ENCODE measurements around the gene C11orf16.
"Not testable (repeated sequence)": the region's sequence is repeated elsewhere in the genome, so short reads cannot be mapped to it uniquely, and the experiment has no call there.

C11orf16 gene

GRCh38 chr11:8914661-8915018 is 18.1 kb downstream of the C11orf16 start:
- Histone ChIP-seq H3K27me3 (ENCODE audit: control insufficient read depth, insufficient read depth, low read length) (peaks cover 4% of the 10 kb centered on the region), H3K9ac (ENCODE audit: low read depth, low read length) (no peak overlapping the region), H3K36me3 (ENCODE audit: control insufficient read depth, insufficient read depth, low read length) (peaks cover 48% of the 10 kb centered on the region), H3K27ac (ENCODE audit: low read depth, low read length) (no peak overlapping the region), H3K9me3 (ENCODE audit: control insufficient read depth, insufficient read depth, low read length) (no peaks in the 10 kb centered on the region), H3K4me3 (ENCODE audit: low read depth, low read length) (no peak overlapping the region), H3K4me1 (ENCODE audit: control insufficient read depth, insufficient read depth, low read length) (peaks cover 26% of the 10 kb centered on the region)

- Histone ChIP-seq H3K4me1 (ENCODE audit: control insufficient read depth, insufficient read depth, low read length) (peaks cover 28% of the 10 kb centered on the region), H3K9ac (ENCODE audit: low read depth, low read length) (no peak overlapping the region), H3K27ac (ENCODE audit: low read depth, low read length) (no peak overlapping the region)
These were observed 18.6 kb downstream of the C11orf16 start for GRCh38 chr11:8913961-8914660.

GRCh38 chr11:8911029-8911823 is 21.5 kb downstream of the C11orf16 start, which contains the start of gene AKIP1:
Gene AKIP1, plus strand, starts transcription at chr11:8911189. Its CDS starts 261 bp downstream, at chr11:8911450.
- H3K4me3 ChIP-seq (ENCODE audit: low read depth, low read length), result peak within 1 kb of the TSS; percentile 95
- peak within 1 kb of the TSS; percentile 79 for H3K9ac ChIP-seq (ENCODE audit: low read depth, low read length)
- H3K4me1 ChIP-seq (ENCODE audit: control insufficient read depth, insufficient read depth, low read length), result peaks cover 19% of the 10 kb centered on the region
- no peaks in the 10 kb centered on the region for H3K9me3 ChIP-seq (ENCODE audit: control insufficient read depth, insufficient read depth, low read length)
- peak within 1 kb of the TSS; percentile 90 for H3K27ac ChIP-seq (ENCODE audit: low read depth, low read length)
- peaks cover 17% of the 10 kb centered on the region for H3K27me3 ChIP-seq (ENCODE audit: control insufficient read depth, insufficient read depth, low read length)
- peaks cover 15% of the 10 kb centered on the region for H3K36me3 ChIP-seq (ENCODE audit: control insufficient read depth, insufficient read depth, low read length)

More at GRCh38 chr11:8913961-8914660, 18.6 kb downstream of the C11orf16 start:
- H3K27me3 ChIP-seq (ENCODE audit: control insufficient read depth, insufficient read depth, low read length), result peaks cover 10% of the 10 kb centered on the region
- H3K4me3 ChIP-seq (ENCODE audit: low read depth, low read length), result no peak overlapping the region
- no peaks in the 10 kb centered on the region for H3K9me3 ChIP-seq (ENCODE audit: control insufficient read depth, insufficient read depth, low read length)
- peaks cover 44% of the 10 kb centered on the region for H3K36me3 ChIP-seq (ENCODE audit: control insufficient read depth, insufficient read depth, low read length)

GRCh38 chr11:8910649-8911026 is 22.1 kb downstream of the C11orf16 start:
- Histone ChIP-seq H3K27ac (ENCODE audit: low read depth, low read length) (no peak overlapping the region), H3K27me3 (ENCODE audit: control insufficient read depth, insufficient read depth, low read length) (peaks cover 17% of the 10 kb centered on the region), H3K4me1 (ENCODE audit: control insufficient read depth, insufficient read depth, low read length) (peaks cover 19% of the 10 kb centered on the region), H3K36me3 (ENCODE audit: control insufficient read depth, insufficient read depth, low read length) (peaks cover 11% of the 10 kb centered on the region), H3K9ac (ENCODE audit: low read depth, low read length) (no peak overlapping the region), H3K4me3 (ENCODE audit: low read depth, low read length) (peak overlapping the region; percentile 70), H3K9me3 (ENCODE audit: control insufficient read depth, insufficient read depth, low read length) (no peaks in the 10 kb centered on the region)

- Histone ChIP-seq H3K27ac (ENCODE audit: low read depth, low read length) (no peak overlapping the region), H3K4me3 (ENCODE audit: low read depth, low read length) (no peak overlapping the region), H3K9ac (ENCODE audit: low read depth, low read length) (no peak overlapping the region), H3K27me3 (ENCODE audit: control insufficient read depth, insufficient read depth, low read length) (peaks cover 17% of the 10 kb centered on the region), H3K36me3 (ENCODE audit: control insufficient read depth, insufficient read depth, low read length) (no peaks in the 10 kb centered on the region), H3K4me1 (ENCODE audit: control insufficient read depth, insufficient read depth, low read length) (peaks cover 10% of the 10 kb centered on the region), H3K9me3 (ENCODE audit: control insufficient read depth, insufficient read depth, low read length) (no peaks in the 10 kb centered on the region)
These were observed 24.6 kb downstream of the C11orf16 start for GRCh38 chr11:8908099-8908498.

- no peaks in the 10 kb centered on the region for H3K36me3 ChIP-seq (ENCODE audit: control insufficient read depth, insufficient read depth, low read length)
- H3K9ac ChIP-seq (ENCODE audit: low read depth, low read length), result no peak overlapping the region
- H3K27me3 ChIP-seq (ENCODE audit: control insufficient read depth, insufficient read depth, low read length), result peaks cover 17% of the 10 kb centered on the region
- H3K4me3 ChIP-seq (ENCODE audit: low read depth, low read length), result no peak overlapping the region
- no peak overlapping the region for H3K27ac ChIP-seq (ENCODE audit: low read depth, low read length)
- no peaks in the 10 kb centered on the region for H3K9me3 ChIP-seq (ENCODE audit: control insufficient read depth, insufficient read depth, low read length)
- peaks cover 7% of the 10 kb centered on the region for H3K4me1 ChIP-seq (ENCODE audit: control insufficient read depth, insufficient read depth, low read length)
These were observed 25.6 kb downstream of the C11orf16 start for GRCh38 chr11:8907116-8907515.

- Histone ChIP-seq H3K27me3 (ENCODE audit: control insufficient read depth, insufficient read depth, low read length) (peaks cover 17% of the 10 kb centered on the region), H3K27ac (ENCODE audit: low read depth, low read length) (no peak overlapping the region), H3K4me1 (ENCODE audit: control insufficient read depth, insufficient read depth, low read length) (peaks cover 6% of the 10 kb centered on the region; the same call in 1 of the 2 replicates)
These were observed 27.1 kb downstream of the C11orf16 start for GRCh38 chr11:8905528-8906165.

GRCh38 chr11:8899119-8899753 is 33.5 kb downstream of the C11orf16 start:
- H3K27ac ChIP-seq (ENCODE audit: low read depth, low read length), result no peak overlapping the region
- H3K27me3 ChIP-seq (ENCODE audit: control insufficient read depth, insufficient read depth, low read length), result no peaks in the 10 kb centered on the region
- H3K4me3 ChIP-seq (ENCODE audit: low read depth, low read length), result no peak overlapping the region
- H3K36me3 ChIP-seq (ENCODE audit: control insufficient read depth, insufficient read depth, low read length), result no peaks in the 10 kb centered on the region
- no peak overlapping the region for H3K9ac ChIP-seq (ENCODE audit: low read depth, low read length)
- no peaks in the 10 kb centered on the region for H3K4me1 ChIP-seq (ENCODE audit: control insufficient read depth, insufficient read depth, low read length)
- H3K9me3 ChIP-seq (ENCODE audit: control insufficient read depth, insufficient read depth, low read length), result peaks cover 7% of the 10 kb centered on the region; the same call in 1 of the 2 replicates

More at GRCh38 chr11:8905528-8906165, 27.1 kb downstream of the C11orf16 start:
- Histone ChIP-seq H3K9me3 (ENCODE audit: control insufficient read depth, insufficient read depth, low read length) (no peaks in the 10 kb centered on the region), H3K36me3 (ENCODE audit: control insufficient read depth, insufficient read depth, low read length) (no peaks in the 10 kb centered on the region), H3K9ac (ENCODE audit: low read depth, low read length) (no peak overlapping the region), H3K4me3 (ENCODE audit: low read depth, low read length) (no peak overlapping the region)

GRCh38 chr11:8891185-8891584 is 41.6 kb downstream of the C11orf16 start:
- H3K9me3 ChIP-seq (ENCODE audit: control insufficient read depth, insufficient read depth, low read length); H3K9ac ChIP-seq (ENCODE audit: low read depth, low read length); H3K27me3 ChIP-seq (ENCODE audit: control insufficient read depth, insufficient read depth, low read length); H3K4me1 ChIP-seq (ENCODE audit: control insufficient read depth, insufficient read depth, low read length); H3K4me3 ChIP-seq (ENCODE audit: low read depth, low read length); H3K36me3 ChIP-seq (ENCODE audit: control insufficient read depth, insufficient read depth, low read length); H3K27ac ChIP-seq (ENCODE audit: low read depth, low read length): not testable (repeated sequence)

GRCh38 chr11:8886322-8886721 is 46.4 kb downstream of the C11orf16 start:
- no peak overlapping the region for H3K27ac ChIP-seq (ENCODE audit: low read depth, low read length)
- no peaks in the 10 kb centered on the region for H3K36me3 ChIP-seq (ENCODE audit: control insufficient read depth, insufficient read depth, low read length)
- no peak overlapping the region for H3K4me3 ChIP-seq (ENCODE audit: low read depth, low read length)
- H3K9ac ChIP-seq (ENCODE audit: low read depth, low read length), result no peak overlapping the region
- peaks cover 7% of the 10 kb centered on the region for H3K9me3 ChIP-seq (ENCODE audit: control insufficient read depth, insufficient read depth, low read length)
- H3K27me3 ChIP-seq (ENCODE audit: control insufficient read depth, insufficient read depth, low read length), result no peaks in the 10 kb centered on the region
- no peaks in the 10 kb centered on the region for H3K4me1 ChIP-seq (ENCODE audit: control insufficient read depth, insufficient read depth, low read length)

Data from HUES48 (cell line).